ENCODE measurements around the gene POU2AF2. TPM values are rescaled to one million over a fixed set of nuclear protein-coding genes. Genes with fewer than 3 reads are reported as not detected.

Gene POU2AF2
- polyA plus RNA-seq, 3 donors: not detected

GRCh38 chr11:111324277-111324720 is 78.8 kb downstream of the POU2AF2 start:
- no peak overlapping the region for H2AFZ ChIP-seq (ENCODE audit: insufficient read depth, low read depth, low read length, poor library complexity, severe bottlenecking)
- no peak overlapping the region for H3K4me3 ChIP-seq (replicated peaks in 1 of 3; ENCODE audit: low read depth in 2 of 3, low read length in 3 of 3)
- Mint-ChIP-seq H3K36me3 (no peaks in the 10 kb centered on the region), H3K9me3 (peaks cover 0 to 4% (median 0%) of the 10 kb centered on the region in 7 donors), H3K27ac (no peak overlapping the region), H3K4me3 (no peak overlapping the region), H3K27me3 (ENCODE audit: low read depth in 3 of 3) (peaks cover 3 to 9% (median 5%) of the 10 kb centered on the region in 3 donors), H3K4me1 (no peaks in the 10 kb centered on the region)
- DNase-seq: no peak
- no peaks in the 10 kb centered on the region for H3K79me2 ChIP-seq (ENCODE audit: insufficient read depth, low read length)
- H3K36me3 ChIP-seq (replicated peaks in 1 of 2; ENCODE audit: control insufficient read depth in 1 of 2, insufficient read depth in 2 of 2, low read length in 2 of 2): no peaks in the 10 kb centered on the region
- H3K9ac ChIP-seq (ENCODE audit: insufficient read depth, low read length, poor library complexity, severe bottlenecking): no peak overlapping the region
- H3K27ac ChIP-seq (ENCODE audit: low read depth in 1 of 2, low read length in 2 of 2): no peak overlapping the region
- intact Hi-C loops (cut with micrococcal nuclease): no loop called here
- 80% methylated on average over 2 of the region's 5 CpGs for WGBS (ENCODE audit: insufficient coverage)
- TF ChIP-seq, protein P1, sequence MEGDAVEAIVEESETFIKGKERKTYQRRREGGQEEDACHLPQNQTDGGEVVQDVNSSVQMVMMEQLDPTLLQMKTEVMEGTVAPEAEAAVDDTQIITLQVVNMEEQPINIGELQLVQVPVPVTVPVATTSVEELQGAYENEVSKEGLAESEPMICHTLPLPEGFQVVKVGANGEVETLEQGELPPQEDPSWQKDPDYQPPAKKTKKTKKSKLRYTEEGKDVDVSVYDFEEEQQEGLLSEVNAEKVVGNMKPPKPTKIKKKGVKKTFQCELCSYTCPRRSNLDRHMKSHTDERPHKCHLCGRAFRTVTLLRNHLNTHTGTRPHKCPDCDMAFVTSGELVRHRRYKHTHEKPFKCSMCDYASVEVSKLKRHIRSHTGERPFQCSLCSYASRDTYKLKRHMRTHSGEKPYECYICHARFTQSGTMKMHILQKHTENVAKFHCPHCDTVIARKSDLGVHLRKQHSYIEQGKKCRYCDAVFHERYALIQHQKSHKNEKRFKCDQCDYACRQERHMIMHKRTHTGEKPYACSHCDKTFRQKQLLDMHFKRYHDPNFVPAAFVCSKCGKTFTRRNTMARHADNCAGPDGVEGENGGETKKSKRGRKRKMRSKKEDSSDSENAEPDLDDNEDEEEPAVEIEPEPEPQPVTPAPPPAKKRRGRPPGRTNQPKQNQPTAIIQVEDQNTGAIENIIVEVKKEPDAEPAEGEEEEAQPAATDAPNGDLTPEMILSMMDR (IDR thresholded peaks at IDR 0.05): no peak
- H4K20me1 ChIP-seq (ENCODE audit: insufficient read depth, low read length): no peaks in the 10 kb centered on the region
- no peaks in the 10 kb centered on the region for H3K27me3 ChIP-seq (ENCODE audit: control insufficient read depth in 2 of 2, insufficient read depth in 2 of 2, low read length in 2 of 2)
- no peak overlapping the region for H3K4me2 ChIP-seq (replicated peaks; ENCODE audit: extremely low read depth, low read length, poor library complexity, severe bottlenecking)
- H3K4me1 ChIP-seq (ENCODE audit: control insufficient read depth in 1 of 2, insufficient read depth in 2 of 2, low read length in 2 of 2): no peaks in the 10 kb centered on the region
- H3K9me3 ChIP-seq (replicated peaks in 1 of 2; ENCODE audit: control insufficient read depth in 1 of 2, insufficient read depth in 1 of 2, low read length in 2 of 2): no peaks in the 10 kb centered on the region

DNA sequence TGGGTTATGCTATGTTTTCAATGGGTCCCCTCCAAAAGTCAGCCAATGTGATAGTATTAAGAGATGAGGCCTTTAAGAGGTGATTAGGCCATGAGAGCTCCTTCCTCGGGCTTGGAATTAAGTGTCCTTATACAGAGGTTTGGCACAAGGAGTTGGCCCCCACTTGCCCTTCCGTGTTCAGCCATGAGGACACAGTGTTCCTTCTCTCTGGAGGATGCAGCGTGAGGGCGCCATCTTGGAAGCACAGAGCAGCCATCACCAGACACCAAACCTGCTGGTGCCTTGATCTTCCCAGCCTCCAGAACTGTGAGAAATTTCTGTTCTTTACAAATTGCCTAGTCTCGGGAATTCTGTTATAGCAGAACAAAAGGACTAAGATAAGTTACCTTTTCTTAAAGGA is 79.7 kb downstream of the POU2AF2 start:
- no peaks in the 10 kb centered on the region for H3K36me3 ChIP-seq (replicated peaks in 1 of 2; ENCODE audit: control insufficient read depth in 1 of 2, insufficient read depth in 2 of 2, low read length in 2 of 2)
- Mint-ChIP-seq H3K9me3 (no peaks in the 10 kb centered on the region), H3K27ac (no peak overlapping the region), H3K4me1 (no peaks in the 10 kb centered on the region), H3K36me3 (no peaks in the 10 kb centered on the region), H3K27me3 (ENCODE audit: low read depth in 3 of 3) (peaks cover 0 to 9% (median 5%) of the 10 kb centered on the region in 3 donors), H3K4me3 (no peak overlapping the region)
- H3K79me2 ChIP-seq (ENCODE audit: insufficient read depth, low read length): no peaks in the 10 kb centered on the region
- H3K4me2 ChIP-seq (replicated peaks; ENCODE audit: extremely low read depth, low read length, poor library complexity, severe bottlenecking): no peak overlapping the region
- WGBS (ENCODE audit: insufficient coverage): 90% methylated on average over 3 of the region's 5 CpGs
- H3K4me3 ChIP-seq (replicated peaks in 1 of 3; ENCODE audit: low read depth in 2 of 3, low read length in 3 of 3): no peak overlapping the region
- TF ChIP-seq, protein P1 (IDR thresholded peaks at IDR 0.05): no peak
- intact Hi-C loops (cut with micrococcal nuclease): no loop called here
- no peak for DNase-seq
- no peaks in the 10 kb centered on the region for H3K9me3 ChIP-seq (replicated peaks in 1 of 2; ENCODE audit: control insufficient read depth in 1 of 2, insufficient read depth in 1 of 2, low read length in 2 of 2)
- no peaks in the 10 kb centered on the region for H3K27me3 ChIP-seq (ENCODE audit: control insufficient read depth in 2 of 2, insufficient read depth in 2 of 2, low read length in 2 of 2)
- no peak overlapping the region for H3K9ac ChIP-seq (ENCODE audit: insufficient read depth, low read length, poor library complexity, severe bottlenecking)
- H3K4me1 ChIP-seq (ENCODE audit: control insufficient read depth in 1 of 2, insufficient read depth in 2 of 2, low read length in 2 of 2): no peaks in the 10 kb centered on the region
- H4K20me1 ChIP-seq (ENCODE audit: insufficient read depth, low read length): no peaks in the 10 kb centered on the region
- no peak overlapping the region for H3K27ac ChIP-seq (ENCODE audit: low read depth in 1 of 2, low read length in 2 of 2)
- H2AFZ ChIP-seq (ENCODE audit: insufficient read depth, low read depth, low read length, poor library complexity, severe bottlenecking): no peak overlapping the region

Measured in CD14-positive monocyte (primary cell).